NT2/D1 (cell line): Measurements from ENCODE around the gene COL4A5.

Experiments used
- DNase-seq: peaks from one replicate; pipeline ENCODE4 v3.0.0-alpha.2; 2011; ENCODE audit warnings: low read depth, low spot score
- H3K27me3 ChIP-seq: 2 replicates; pipeline ENCODE4 v1.6.0; 2011; ENCODE audit warnings: mild to moderate bottlenecking; ENCODE audit not compliant: insufficient read length, insufficient read depth
- H3K36me3 ChIP-seq: 2 replicates; pipeline ENCODE4 v1.6.1; 2011; ENCODE audit warnings: mild to moderate bottlenecking, low read length, mixed read lengths; ENCODE audit not compliant: insufficient read depth, insufficient read length
- H3K4me1 ChIP-seq: 2 replicates; pipeline ENCODE4 v1.5.1; 2011; ENCODE audit not compliant: insufficient read depth, insufficient read length
- H3K4me3 ChIP-seq: 2 replicates; pipeline ENCODE4 v1.5.1; 2011; ENCODE audit warnings: low read depth; ENCODE audit not compliant: insufficient read length
- H3K9ac ChIP-seq: 2 replicates; pipeline ENCODE4 v1.6.0; 2011; ENCODE audit warnings: low read depth; ENCODE audit not compliant: insufficient read length
- H3K9me3 ChIP-seq: 2 replicates; pipeline ENCODE4 v1.5.1; 2011; ENCODE audit warnings: mild to moderate bottlenecking, low read length; ENCODE audit not compliant: insufficient read depth
- SUZ12 ChIP-seq: IDR thresholded peaks from 2 replicates; pipeline ENCODE4 v1.6.1; 2011; ENCODE audit not compliant: insufficient read length, insufficient read depth; ENCODE audit errors: extremely low read depth
- YY1 ChIP-seq: IDR thresholded peaks from 2 replicates; pipeline ENCODE4 v1.6.1; 2011; ENCODE audit not compliant: insufficient read length, insufficient read depth
- ZNF274 ChIP-seq: IDR thresholded peaks from 2 replicates; pipeline ENCODE4 v1.6.1; 2011; ENCODE audit warnings: mild to moderate bottlenecking, low read depth, low read length

COL4A5 gene

GRCh38 chrX:108584617-108585211 lies 145.1 kb downstream of the COL4A5 start:
- Histone ChIP-seq H3K4me1 (no peaks in the 10 kb centered on the region), H3K4me3 (no peak overlapping the region), H3K9me3 (no peaks in the 10 kb centered on the region), H3K9ac (no peak overlapping the region), H3K27me3 (no peaks in the 10 kb centered on the region), H3K36me3 (peaks cover 9% of the 10 kb centered on the region)
- TF ChIP-seq SUZ12 (no peak), ZNF274 (no peak), YY1 (no peak)
- peak; percentile 16 for DNase-seq

- H3K9me3 ChIP-seq, result no peaks in the 10 kb centered on the region
- no peak overlapping the region for H3K4me3 ChIP-seq
- TF ChIP-seq ZNF274, result no peak
- TF ChIP-seq SUZ12, result no peak
- TF ChIP-seq YY1, result no peak
- H3K27me3 ChIP-seq, result no peaks in the 10 kb centered on the region
- no peaks in the 10 kb centered on the region for H3K4me1 ChIP-seq
- peaks cover 20% of the 10 kb centered on the region for H3K36me3 ChIP-seq
- DNase-seq, result no peak
- no peak overlapping the region for H3K9ac ChIP-seq
These were observed 150.9 kb downstream of the COL4A5 start for GRCh38 chrX:108590496-108590895.

GRCh38 chrX:108601276-108601675 lies 161.6 kb downstream of the COL4A5 start:
- Histone ChIP-seq H3K9me3 (no peaks in the 10 kb centered on the region), H3K9ac (no peak overlapping the region), H3K36me3 (peaks cover 17% of the 10 kb centered on the region), H3K4me1 (no peaks in the 10 kb centered on the region), H3K27me3 (no peaks in the 10 kb centered on the region), H3K4me3 (no peak overlapping the region)
- TF ChIP-seq SUZ12, result no peak
- no peak for TF ChIP-seq ZNF274
- TF ChIP-seq YY1, result no peak
- DNase-seq, result peak; percentile 3

- Histone ChIP-seq H3K36me3 (peaks cover 5% of the 10 kb centered on the region), H3K4me3 (no peak overlapping the region)
- TF ChIP-seq ZNF274, result no peak
- no peak for TF ChIP-seq SUZ12
- no peak for TF ChIP-seq YY1
These were observed 170.5 kb downstream of the COL4A5 start for GRCh38 chrX:108610141-108610540.

GRCh38 chrX:108614616-108615015 lies 175.0 kb downstream of the COL4A5 start:
- Histone ChIP-seq H3K36me3 (no peaks in the 10 kb centered on the region), H3K9me3 (no peaks in the 10 kb centered on the region), H3K9ac (no peak overlapping the region), H3K4me1 (no peaks in the 10 kb centered on the region), H3K4me3 (no peak overlapping the region), H3K27me3 (no peaks in the 10 kb centered on the region)
- no peak for TF ChIP-seq SUZ12
- TF ChIP-seq ZNF274, result no peak
- TF ChIP-seq YY1, result no peak
- DNase-seq, result no peak

More at GRCh38 chrX:108610141-108610540, 170.5 kb downstream of the COL4A5 start:
- no peaks in the 10 kb centered on the region for H3K9me3 ChIP-seq
- no peaks in the 10 kb centered on the region for H3K27me3 ChIP-seq
- DNase-seq, result no peak
- no peaks in the 10 kb centered on the region for H3K4me1 ChIP-seq
- no peak overlapping the region for H3K9ac ChIP-seq

- H3K9me3 ChIP-seq, result peaks cover 3% of the 10 kb centered on the region; the same call in 1 of the 2 replicates
- TF ChIP-seq SUZ12 (no peak), YY1 (no peak)
- no peaks in the 10 kb centered on the region for H3K4me1 ChIP-seq
- H3K9ac ChIP-seq, result no peak overlapping the region
- H3K36me3 ChIP-seq, result no peaks in the 10 kb centered on the region
- DNase-seq, result no peak
- H3K4me3 ChIP-seq, result no peak overlapping the region
- no peaks in the 10 kb centered on the region for H3K27me3 ChIP-seq
These were observed 201.2 kb downstream of the COL4A5 start for GRCh38 chrX:108640817-108641216.

- H3K27me3 ChIP-seq, result no peaks in the 10 kb centered on the region
- no peak for TF ChIP-seq YY1
- no peak for TF ChIP-seq ZNF274
- TF ChIP-seq SUZ12, result no peak
- H3K9me3 ChIP-seq, result peaks cover 3% of the 10 kb centered on the region; the same call in 1 of the 2 replicates
- no peaks in the 10 kb centered on the region for H3K36me3 ChIP-seq
- no peak for DNase-seq
- no peak overlapping the region for H3K4me3 ChIP-seq
- no peak overlapping the region for H3K9ac ChIP-seq
- no peaks in the 10 kb centered on the region for H3K4me1 ChIP-seq
These were observed 202.1 kb downstream of the COL4A5 start for GRCh38 chrX:108641589-108642272.

- Histone ChIP-seq H3K9ac (no peak overlapping the region), H3K9me3 (peaks cover 3% of the 10 kb centered on the region; the same call in 1 of the 2 replicates), H3K4me1 (no peaks in the 10 kb centered on the region), H3K4me3 (no peak overlapping the region), H3K36me3 (no peaks in the 10 kb centered on the region), H3K27me3 (no peaks in the 10 kb centered on the region)
- TF ChIP-seq SUZ12, result no peak
- TF ChIP-seq YY1, result no peak
- TF ChIP-seq ZNF274, result no peak
- no peak for DNase-seq
These were observed 202.6 kb downstream of the COL4A5 start for GRCh38 chrX:108642273-108642628.
